Naive thymus-derived CD4-positive, alpha-beta T cell (primary cell): ENCODE data around the gene SUCO. TPM values are rescaled to one million over a fixed set of nuclear protein-coding genes. Genes with fewer than 3 reads are reported as not detected.

ENCODE experiments used
- ATAC-seq: fragments of 150-1000 bp; cut with Tn5 transposase; 2 replicates; pipeline ENCODE4 v1.10.0; 2021; ENCODE audit warnings: mild to moderate bottlenecking, moderate library complexity
- CTCF ChIA-PET: fragments of 350-600 bp; sonication (Branson Sonifier 250); formaldehyde crosslinking; loops from one replicate; lab custom pipeline; 2021; ENCODE audit warnings: antibody characterized with exemption; lab: Charles Lee
- POLR2A ChIA-PET: fragments of 350-600 bp; sonication (Branson Sonifier 250); formaldehyde crosslinking; loops from one replicate; lab custom pipeline; 2021; ENCODE audit warnings: antibody characterized with exemption, inconsistent platforms; lab: Charles Lee
- DNase-seq, 9 donors: peaks; one replicate each; pipeline versions ENCODE4 v3.0.0 to v3.0.0-alpha.2; 2020 to 2022; ENCODE audit warnings: mixed read lengths in 1 of 9
- H3K27ac ChIP-seq: one replicate; pipeline ENCODE4 v1.7.0; 2013; ENCODE audit warnings: mild to moderate bottlenecking, low read depth, low read length, moderate library complexity
- H3K27me3 ChIP-seq, 2 donors: one replicate each; pipeline ENCODE4 v1.7.0; 2013; ENCODE audit warnings: low read length in 2 of 2, mild to moderate bottlenecking in 2 of 2, moderate library complexity in 2 of 2; ENCODE audit not compliant: control insufficient read depth in 2 of 2, insufficient read depth in 2 of 2
- H3K36me3 ChIP-seq, 3 experiments: 1 replicate in 2 of 3; 2 replicates in 1 of 3; pipeline ENCODE4 v1.7.0; 2013; ENCODE audit warnings: low read length in 3 of 3, mild to moderate bottlenecking in 3 of 3, moderate library complexity in 1 of 3; ENCODE audit not compliant: insufficient read depth in 3 of 3, control insufficient read depth in 2 of 3
- H3K4me1 ChIP-seq, 2 donors: one replicate each; pipeline ENCODE4 v1.7.0; 2013; ENCODE audit warnings: low read length in 2 of 2, mild to moderate bottlenecking in 2 of 2, moderate library complexity in 1 of 2; ENCODE audit not compliant: control insufficient read depth in 2 of 2, insufficient read depth in 2 of 2
- H3K4me3 ChIP-seq: 2 replicates; pipeline ENCODE4 v1.7.0; 2013; ENCODE audit warnings: mild to moderate bottlenecking, low read length
- H3K9me3 ChIP-seq, 3 experiments: 1 replicate in 2 of 3; 2 replicates in 1 of 3; pipeline ENCODE4 v1.7.0; 2013; ENCODE audit warnings: low read length in 3 of 3; ENCODE audit not compliant: control insufficient read depth in 2 of 3
- H3K27ac Mint-ChIP-seq, 9 donors: one replicate each; pipeline ENCODE4 v1.8.0; 2020 to 2022; ENCODE audit warnings: mixed read lengths in 9 of 9, mild to moderate bottlenecking in 8 of 9, moderate library complexity in 5 of 9, inconsistent platforms in 2 of 9
- H3K27me3 Mint-ChIP-seq, 5 donors: one replicate each; pipeline ENCODE4 v1.8.0; 2021 to 2022; ENCODE audit warnings: mixed read lengths in 5 of 5, mild to moderate bottlenecking in 1 of 5
- H3K36me3 Mint-ChIP-seq, 5 donors: one replicate each; pipeline ENCODE4 v1.8.0; 2020 to 2022; ENCODE audit warnings: mixed read lengths in 5 of 5, mild to moderate bottlenecking in 3 of 5, inconsistent platforms in 1 of 5
- H3K4me1 Mint-ChIP-seq, 7 donors: one replicate each; pipeline ENCODE4 v1.8.0; 2020 to 2022; ENCODE audit warnings: mixed read lengths in 7 of 7, mild to moderate bottlenecking in 3 of 7, inconsistent platforms in 1 of 7
- H3K4me3 Mint-ChIP-seq, 10 donors: one replicate each; pipeline ENCODE4 v1.8.0; 2020 to 2022; ENCODE audit warnings: mild to moderate bottlenecking in 10 of 10, mixed read lengths in 10 of 10, moderate library complexity in 6 of 10, inconsistent platforms in 2 of 10
- H3K9me3 Mint-ChIP-seq, 11 donors: one replicate each; pipeline ENCODE4 v1.8.0; 2020 to 2022; ENCODE audit warnings: mixed read lengths in 11 of 11, mild to moderate bottlenecking in 4 of 11, inconsistent platforms in 1 of 11, moderate library complexity in 1 of 11
- intact Hi-C, 2 donors: fragments of 100-400 bp; cut with micrococcal nuclease; formaldehyde crosslinking; loops; one replicate each; pipeline ENCODE4 v1.15.1; 2023
- polyA plus RNA-seq, 2 donors: library from polyadenylated mRNA; unstranded; fragments of 300-500 nt; fragmentation: Illumina TruSeq; gene quantifications; one replicate each; pipeline ENCODE4 v1.2.3, GENCODE V29; 2021
- total RNA-seq, 6 experiments: library from RNA in 5 of 6; stranded (reverse) in 5 of 6; gene quantifications; 1 replicate in 5 of 6; 2 replicates in 1 of 6; pipeline ENCODE4 v1.2.3 and lab custom pipeline; 2021 to 2026

Gene SUCO
- total and polyA plus RNA-seq, 7 experiments from 2014 or later, result 13.6 to 95.0 (median 71.9) TPM

DNA sequence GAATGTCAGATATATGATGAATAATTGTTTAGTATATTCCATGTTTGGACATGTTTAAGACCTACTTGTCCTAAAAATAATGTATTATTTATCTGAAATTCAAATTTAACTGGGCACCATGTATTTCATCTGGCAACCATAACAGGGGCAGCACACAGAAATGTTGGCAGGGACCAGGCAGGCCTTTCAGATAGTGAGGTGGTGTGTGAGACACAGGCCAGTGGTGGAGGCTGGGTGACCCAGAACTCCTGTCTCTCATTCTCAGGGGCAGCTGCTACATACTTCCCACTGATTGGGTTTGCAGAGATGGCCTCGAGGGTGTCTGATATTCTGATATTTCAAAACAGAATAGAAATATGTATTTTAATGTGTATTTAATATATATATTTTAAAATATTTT is 124.6 kb downstream of the SUCO start:
- Histone ChIP-seq H3K9me3 (no peaks in the 10 kb centered on the region), H3K4me1 (peaks cover 25 to 40% of the 10 kb centered on the region in 2 donors), H3K36me3 (no peaks in the 10 kb centered on the region), H3K27ac (no peak overlapping the region), H3K4me3 (no peak overlapping the region), H3K27me3 (no peaks in the 10 kb centered on the region)
- DNase-seq (no peak), ATAC-seq (no peak)
- Mint-ChIP-seq H3K4me3 (no peak overlapping the region), H3K27me3 (peaks cover 0 to 21% (median 0%) of the 10 kb centered on the region in 5 donors), H3K27ac (no peak overlapping the region), H3K4me1 (peaks cover 32 to 69% (median 58%) of the 10 kb centered on the region in 7 donors), H3K9me3 (peaks cover 0 to 6% (median 0%) of the 10 kb centered on the region in 11 donors), H3K36me3 (peaks cover 0 to 7% (median 0%) of the 10 kb centered on the region in 5 donors)
- ChIA-PET POLR2A (interaction anchor here (0.6 to 0.7 kb wide), 2 partner anchors 13 to 23 kb away, joined by 3 read pairs; no protein-coding TSS in a partner anchor), CTCF (no interaction called here)
- intact Hi-C loops, result no loop called here

DNA sequence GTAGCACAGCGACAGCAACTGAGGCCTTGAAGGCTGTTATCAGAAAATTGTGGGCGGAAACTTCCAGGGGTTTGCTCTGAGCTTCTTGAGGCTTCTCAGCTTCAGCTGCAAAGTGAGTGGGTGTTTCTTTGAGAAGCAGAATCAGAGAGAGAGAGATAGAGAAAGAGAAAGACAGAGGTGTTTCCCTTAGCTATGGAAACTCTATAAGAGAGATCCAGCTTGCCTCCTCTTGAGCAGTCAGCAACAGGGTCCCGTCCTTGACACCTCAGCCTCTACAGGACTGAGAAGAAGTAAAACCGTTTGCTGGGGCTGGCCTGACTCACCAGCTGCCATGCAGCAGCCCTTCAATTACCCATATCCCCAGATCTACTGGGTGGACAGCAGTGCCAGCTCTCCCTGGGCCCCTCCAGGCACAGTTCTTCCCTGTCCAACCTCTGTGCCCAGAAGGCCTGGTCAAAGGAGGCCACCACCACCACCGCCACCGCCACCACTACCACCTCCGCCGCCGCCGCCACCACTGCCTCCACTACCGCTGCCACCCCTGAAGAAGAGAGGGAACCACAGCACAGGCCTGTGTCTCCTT is 126.0 kb downstream of the SUCO start, which contains the start of gene FASLG:
Gene FASLG, plus strand, starts transcription at position 233 of the 583 bp plus-strand sequence. Its CDS starts 99 bp downstream, at position 332.
- H3K27ac ChIP-seq, result no peak within 1 kb of the TSS
- H3K4me1 ChIP-seq, result peaks cover 29 to 49% of the 10 kb centered on the region in 2 donors
- intact Hi-C loops, result no loop called here
- H3K9me3 ChIP-seq, result no peaks in the 10 kb centered on the region
- H3K27me3 ChIP-seq, result no peaks in the 10 kb centered on the region
- H3K4me3 ChIP-seq, result peak within 1 kb of the TSS; percentile 47
- Mint-ChIP-seq H3K9me3 (peaks cover 0 to 8% (median 0%) of the 10 kb centered on the region in 11 donors), H3K4me3 (peak within 1 kb of the TSS; percentile 60 to 85 (median 72)), H3K27me3 (peaks cover 0 to 20% (median 0%) of the 10 kb centered on the region in 5 donors), H3K4me1 (peaks cover 40 to 77% (median 61%) of the 10 kb centered on the region in 7 donors), H3K36me3 (peaks cover 0 to 12% (median 0%) of the 10 kb centered on the region in 5 donors), H3K27ac (peak within 1 kb of the TSS in 8 of 9 donors; percentile 30 to 88 (median 74))
- CTCF ChIA-PET, result interaction anchor here (1.1 kb wide), 1 partner anchor 49 kb away, joined by 5 read pairs; no protein-coding TSS in a partner anchor
- DNase-seq (peak in 3 of 9 donors; percentile 27 to 65 (median 37)), ATAC-seq (peak; percentile 48)
- POLR2A ChIA-PET, result interaction anchor here (0.6 to 1.1 kb wide), 9 partner anchors 8 to 1062 kb away, joined by 3 to 11 read pairs (median 3); partner anchors contain the start of gene METTL13
- H3K36me3 ChIP-seq, result no peaks in the 10 kb centered on the region

DNA sequence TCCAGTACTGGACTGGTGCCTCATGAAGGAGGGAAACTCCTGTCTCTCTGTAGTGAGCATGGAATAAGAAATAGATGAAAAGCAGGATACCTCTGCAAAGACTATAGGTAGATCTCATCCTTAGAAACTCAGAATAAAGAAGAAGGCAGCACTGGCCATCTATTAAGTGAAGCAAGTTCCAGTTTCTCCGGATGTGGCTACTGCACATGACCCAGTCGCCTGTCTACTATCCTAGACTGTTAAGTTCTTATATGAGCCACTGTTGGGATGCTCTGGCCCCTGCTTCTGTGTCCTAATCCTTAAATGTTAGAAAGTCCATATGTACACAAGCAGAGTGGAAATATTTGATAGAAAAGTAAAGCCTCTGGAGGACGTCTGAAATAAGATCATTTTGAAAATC is 128.2 kb downstream of the SUCO start:
- no peak for ATAC-seq
- ChIA-PET CTCF (interaction anchor here (0.7 kb wide), 1 partner anchor 25 kb away, joined by 3 read pairs; no protein-coding TSS in a partner anchor), POLR2A (interaction anchor here (1.0 to 1.3 kb wide), 5 partner anchors 14 to 64 kb away, joined by 3 to 7 read pairs (median 3); no protein-coding TSS in a partner anchor)
- Histone ChIP-seq H3K36me3 (no peaks in the 10 kb centered on the region), H3K27ac (no peak overlapping the region), H3K4me1 (peaks cover 39 to 49% of the 10 kb centered on the region in 2 donors), H3K27me3 (no peaks in the 10 kb centered on the region), H3K9me3 (no peaks in the 10 kb centered on the region), H3K4me3 (peak overlapping the region; percentile 22)
- peak overlapping the region in 6 of 10 donors; percentile 5 to 82 (median 59) for H3K4me3 Mint-ChIP-seq
- H3K27me3 Mint-ChIP-seq, result peaks cover 0 to 12% (median 0%) of the 10 kb centered on the region in 5 donors
- H3K27ac Mint-ChIP-seq, result peak overlapping the region in 2 of 9 donors; percentile 16 to 19
- peaks cover 44 to 77% (median 58%) of the 10 kb centered on the region in 7 donors for H3K4me1 Mint-ChIP-seq
- intact Hi-C loops, result loop anchor here (5.0 kb wide), 1 partner anchor 34 kb away; no protein-coding TSS in a partner anchor
- H3K9me3 Mint-ChIP-seq, result peaks cover 0 to 3% (median 0%) of the 10 kb centered on the region in 11 donors
- DNase-seq, result no peak
- H3K36me3 Mint-ChIP-seq, result peaks cover 0 to 27% (median 0%) of the 10 kb centered on the region in 5 donors

Other genes starting within 250 kb of the SUCO start
- gene C1orf105, start 112.5 kb upstream of the SUCO start, total RNA-seq, result under 1 TPM in 1 of 5 experiments, not detected in 4; 0.86 TPM
- gene C1orf105, start 112.5 kb upstream of the SUCO start, polyA plus RNA-seq, result not detected
- gene PIGC, start 89.1 kb upstream of the SUCO start, total RNA-seq, result 10 to 100 TPM; 21.1 to 57.4 (median 25.1) TPM
- 100 to 1,000 TPM; 122 to 142 TPM for gene PIGC, start 89.1 kb upstream of the SUCO start, polyA plus RNA-seq
- gene FASLG, start 126.0 kb downstream of the SUCO start, total RNA-seq, result 1 to 10 TPM in 2 of 5 experiments, under 1 TPM in 2, not detected in 1; 0.24 to 5.6 (median 1.9) TPM
- gene FASLG, start 126.0 kb downstream of the SUCO start, polyA plus RNA-seq, result not detected